ENCODE results near the gene CCT5.

Gene CCT5

DNA sequence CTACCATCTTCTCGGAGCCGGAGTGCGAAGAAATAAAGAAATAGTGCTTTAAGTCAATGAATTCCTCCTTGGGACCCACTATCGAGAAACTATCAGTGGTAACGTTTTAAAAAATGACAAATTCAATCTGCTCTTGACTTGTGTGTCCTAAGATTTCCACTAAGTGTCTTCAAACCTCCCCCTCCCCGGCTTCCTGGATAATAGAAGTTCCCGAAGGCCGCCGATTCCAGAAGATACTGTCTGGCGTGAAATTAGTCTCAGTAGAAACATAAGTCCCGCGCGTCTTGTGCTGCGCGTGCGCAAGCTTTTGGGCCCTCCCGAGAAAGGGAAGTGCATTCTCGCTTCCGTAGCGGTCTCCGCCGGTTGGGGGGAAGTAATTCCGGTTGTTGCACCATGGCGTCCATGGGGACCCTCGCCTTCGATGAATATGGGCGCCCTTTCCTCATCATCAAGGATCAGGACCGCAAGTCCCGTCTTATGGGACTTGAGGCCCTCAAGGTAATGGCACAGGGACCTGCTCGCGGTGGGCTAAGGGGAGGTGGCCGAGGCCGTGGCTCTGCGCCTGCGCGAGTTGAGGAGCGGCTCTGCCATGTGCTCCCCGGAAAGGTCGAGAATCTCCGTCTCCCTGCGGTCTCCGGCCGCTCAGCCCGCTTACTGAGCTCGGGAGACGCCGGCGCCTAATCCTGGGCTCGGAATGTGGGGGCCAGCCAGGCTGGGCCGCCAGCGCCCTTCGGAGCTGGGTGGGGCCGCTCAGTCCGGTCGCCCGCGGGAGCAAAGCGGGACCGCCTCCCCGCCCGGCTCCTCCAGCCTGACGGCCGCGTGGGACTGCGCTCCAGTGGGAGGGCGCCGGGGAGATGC lies at the start of gene CCT5:
TSS of gene CCT5 (plus strand) at position 333 of the 858 bp plus-strand sequence. CDS start at position 394, 61 bp downstream.
- peak; percentile 96 for DNase-seq

DNA sequence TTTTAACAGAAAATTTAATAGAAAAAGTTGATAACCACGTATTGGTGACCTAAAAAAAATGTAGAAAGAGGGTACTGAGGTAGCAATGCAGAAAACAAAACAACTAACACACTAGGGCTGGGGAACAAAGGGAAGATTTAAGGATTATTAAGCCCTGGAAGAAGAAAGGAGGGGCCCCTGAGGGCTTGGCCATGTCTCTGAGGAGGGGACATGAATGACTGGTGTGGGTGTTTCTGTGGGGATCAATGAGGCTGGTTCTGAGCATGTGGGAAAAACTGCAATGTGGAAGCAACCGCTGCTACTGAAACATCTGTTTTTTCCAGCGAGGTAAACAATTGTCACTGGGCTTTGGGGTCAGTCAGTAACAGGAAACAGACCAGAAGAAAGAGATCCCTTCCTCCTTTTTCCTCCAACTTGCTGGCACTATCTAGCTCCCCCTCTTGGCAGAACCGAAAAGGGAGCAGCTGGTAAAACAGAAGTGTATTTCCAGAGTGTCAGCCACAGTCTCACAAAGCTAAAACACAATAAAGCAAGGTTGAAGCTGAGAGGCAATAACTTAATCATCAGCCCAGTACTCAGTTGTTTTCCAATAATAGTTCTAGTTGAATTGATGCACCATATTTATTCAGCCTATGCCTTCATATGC lies 48.7 kb upstream of the CCT5 start:
- DNase-seq = no peak

DNA sequence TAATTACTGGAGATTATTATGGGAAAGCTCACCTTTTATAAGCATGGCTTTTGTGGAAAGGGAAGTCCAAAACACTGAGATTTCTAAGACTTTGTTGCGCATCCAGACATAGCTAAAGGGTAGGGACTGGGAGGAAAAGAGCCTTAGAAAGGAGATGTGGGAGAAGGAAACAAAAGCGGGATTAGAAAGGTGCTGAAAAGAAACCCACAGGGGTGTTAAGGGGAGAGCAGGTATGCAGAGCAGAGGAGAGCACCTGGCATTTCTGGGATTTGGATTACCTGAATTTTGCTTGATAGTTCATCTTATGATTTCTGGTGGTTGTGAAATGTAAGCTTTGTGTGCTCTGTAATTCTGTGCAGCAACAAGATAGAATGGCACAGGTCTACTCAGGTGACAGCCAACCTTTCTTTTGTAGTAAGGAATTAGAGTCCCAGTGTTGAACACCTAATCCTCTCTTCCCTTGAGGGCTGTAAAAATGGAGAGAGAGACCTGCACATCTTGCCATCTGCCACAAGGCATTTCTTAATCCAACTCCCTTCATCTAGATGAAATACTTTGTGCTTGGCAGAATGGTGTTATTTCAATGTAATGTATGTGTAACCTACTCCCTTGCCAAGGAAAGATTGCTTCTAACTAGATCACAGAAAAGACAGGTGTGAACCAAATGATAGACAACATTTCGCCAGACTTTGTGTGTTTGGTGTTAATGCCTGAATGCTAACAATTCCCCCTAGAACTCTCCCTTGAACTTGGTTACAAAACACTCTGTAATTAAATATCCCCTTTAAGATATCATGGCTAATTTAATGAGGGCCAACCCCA lies 47.8 kb upstream of the CCT5 start:
- DNase-seq = no peak

DNA sequence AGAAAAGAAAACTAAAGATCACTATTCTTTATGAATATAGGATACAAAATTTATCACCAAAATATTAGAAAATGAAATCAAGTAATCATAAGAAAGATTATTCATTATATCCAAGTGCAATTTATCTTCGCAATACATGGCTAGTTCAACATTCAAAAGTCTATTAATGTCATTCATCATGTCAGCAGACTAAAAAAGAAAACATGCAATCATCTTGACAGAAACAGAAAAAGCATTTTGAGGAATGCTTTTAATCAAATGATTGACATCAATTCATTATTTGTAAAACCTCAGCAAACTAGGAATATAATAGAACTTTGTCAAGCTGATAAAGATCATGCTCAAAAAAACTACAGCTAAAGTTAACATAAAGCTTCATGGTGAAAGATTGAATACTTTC lies 41.1 kb upstream of the CCT5 start:
- DNase-seq = no peak

DNA sequence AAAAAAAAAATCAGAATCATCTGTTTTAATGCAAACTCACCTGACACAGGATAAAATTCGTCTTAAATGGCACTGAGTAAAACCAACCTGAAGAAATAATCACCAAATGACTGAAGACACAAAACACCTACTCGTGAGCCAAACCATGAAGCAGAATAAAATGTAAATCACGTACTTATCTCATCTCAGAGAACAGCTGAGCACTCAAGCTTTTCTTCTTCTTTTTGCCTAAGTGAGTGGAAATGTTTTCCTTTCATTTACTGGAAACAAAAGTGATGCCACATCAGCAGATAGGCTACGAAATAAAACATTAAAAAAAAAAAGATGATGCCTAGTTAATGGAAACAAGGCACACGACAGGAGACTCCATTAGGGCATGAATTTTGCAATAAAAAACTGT lies 36.8 kb upstream of the CCT5 start:
- DNase-seq = no peak

DNA sequence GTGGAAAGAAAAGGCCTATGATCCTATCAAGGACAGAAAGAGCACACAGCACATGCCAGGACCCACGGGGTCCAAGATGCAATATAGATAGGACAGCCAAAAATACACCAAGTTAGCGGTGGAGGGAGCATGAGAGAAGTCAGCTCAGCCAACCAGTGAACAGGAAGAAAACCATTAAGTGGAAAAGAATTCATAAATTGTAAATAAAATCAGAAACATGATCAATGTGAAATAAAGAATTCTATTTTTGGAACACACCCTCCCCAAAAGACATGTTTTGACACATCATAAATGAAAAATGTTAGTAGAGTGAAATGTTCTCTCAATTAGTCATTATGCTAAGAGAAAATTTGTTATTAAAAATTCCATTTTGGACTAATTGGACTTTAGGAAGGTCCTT lies 36.0 kb upstream of the CCT5 start:
- DNase-seq = no peak

DNA sequence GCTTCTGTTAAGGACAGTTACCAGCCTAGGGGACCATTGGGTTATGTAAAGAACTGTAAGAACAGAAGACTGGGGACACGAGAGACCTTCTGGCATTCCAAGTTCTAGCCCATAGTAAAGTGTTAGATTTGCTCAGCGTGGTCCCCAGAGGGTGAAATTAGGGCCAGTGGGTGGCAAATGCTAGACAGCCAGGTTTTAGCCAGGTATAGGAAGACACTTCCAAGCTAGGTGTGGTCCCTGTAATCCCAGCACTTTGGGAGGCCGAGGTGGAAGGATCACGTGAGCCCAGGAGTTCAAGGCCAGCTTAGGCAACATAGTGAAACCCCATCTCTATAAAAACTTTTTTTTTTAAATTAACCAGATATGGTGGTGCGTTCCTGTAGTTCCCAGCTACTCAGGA lies 34.7 kb upstream of the CCT5 start:
- DNase-seq = no peak

DNA sequence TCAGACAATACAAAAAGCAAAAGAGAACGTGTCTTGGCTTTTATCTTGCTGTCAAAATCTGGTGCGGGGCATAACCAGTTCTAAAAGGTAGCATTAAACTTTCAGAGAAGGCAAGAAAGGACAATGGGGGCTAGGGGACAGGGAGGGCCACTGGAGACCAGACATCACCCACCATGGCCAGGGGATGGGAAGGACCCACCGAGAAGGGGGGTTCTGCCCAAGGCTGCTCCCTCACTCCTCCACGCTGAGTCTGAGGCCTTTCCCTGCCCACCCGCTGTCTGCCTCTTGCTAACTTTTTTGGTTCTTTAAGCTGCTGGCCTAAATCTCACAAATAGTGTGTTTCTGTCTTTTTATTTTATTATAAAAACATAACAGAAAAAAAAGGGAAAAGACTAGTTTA lies 34.0 kb upstream of the CCT5 start:
- DNase-seq = no peak

DNA sequence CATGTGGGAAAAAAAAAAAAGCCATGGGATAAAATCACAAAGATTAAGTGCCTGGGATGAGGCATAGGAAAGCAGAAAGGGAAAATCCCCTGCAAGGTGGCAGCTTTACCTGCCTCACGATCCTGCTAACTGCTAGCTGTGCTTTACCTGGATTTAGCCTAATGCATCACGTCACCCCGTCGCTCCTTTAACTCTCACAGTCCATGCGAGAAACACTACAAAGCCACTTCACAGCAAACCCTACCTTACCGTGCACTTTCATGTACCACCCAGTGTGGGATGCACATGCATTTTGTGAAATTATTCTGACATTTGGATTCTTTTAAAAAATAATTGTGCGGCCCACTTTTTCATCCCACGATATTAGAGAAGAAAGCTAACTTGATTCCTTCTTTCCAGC lies 31.4 kb upstream of the CCT5 start:
- DNase-seq = no peak

DNA sequence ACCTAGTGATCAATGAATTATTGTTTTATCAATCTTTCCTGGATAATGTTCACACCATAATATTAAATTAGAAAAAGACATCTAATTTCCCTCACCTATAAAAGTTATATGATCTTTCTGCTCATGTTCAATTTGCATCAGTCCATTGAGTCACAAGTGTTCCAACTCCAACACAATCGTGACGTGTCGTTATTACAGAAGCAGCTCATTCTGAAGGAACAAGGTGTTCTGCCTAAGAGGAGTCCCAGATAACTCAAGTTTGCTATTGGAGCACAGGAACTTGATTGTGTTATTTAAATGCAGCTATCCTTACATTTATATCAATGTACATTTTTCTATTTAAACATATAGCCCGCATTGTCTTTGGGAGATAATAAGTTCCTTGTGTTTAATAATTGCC lies 31.0 kb upstream of the CCT5 start:
- no peak for DNase-seq

DNA sequence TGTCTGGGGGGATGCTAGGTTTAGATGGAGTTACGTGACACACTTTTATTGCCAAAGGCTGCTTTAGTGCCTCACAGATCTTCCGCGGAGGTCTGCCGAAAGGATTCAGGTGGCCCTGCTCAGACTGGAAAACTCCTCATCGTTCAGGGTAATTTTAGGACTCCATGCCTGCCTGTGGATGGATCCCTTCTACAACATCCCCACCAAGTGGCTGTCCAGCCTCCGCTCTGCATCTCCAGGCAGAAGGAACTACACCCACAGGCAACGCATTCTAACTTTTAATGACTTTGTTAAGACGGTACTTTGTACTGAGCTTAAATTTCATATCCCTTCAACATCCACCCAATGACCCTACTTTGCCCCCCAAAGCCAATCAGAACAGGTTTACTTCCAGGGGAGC lies 29.8 kb upstream of the CCT5 start:
- no peak for DNase-seq

DNA sequence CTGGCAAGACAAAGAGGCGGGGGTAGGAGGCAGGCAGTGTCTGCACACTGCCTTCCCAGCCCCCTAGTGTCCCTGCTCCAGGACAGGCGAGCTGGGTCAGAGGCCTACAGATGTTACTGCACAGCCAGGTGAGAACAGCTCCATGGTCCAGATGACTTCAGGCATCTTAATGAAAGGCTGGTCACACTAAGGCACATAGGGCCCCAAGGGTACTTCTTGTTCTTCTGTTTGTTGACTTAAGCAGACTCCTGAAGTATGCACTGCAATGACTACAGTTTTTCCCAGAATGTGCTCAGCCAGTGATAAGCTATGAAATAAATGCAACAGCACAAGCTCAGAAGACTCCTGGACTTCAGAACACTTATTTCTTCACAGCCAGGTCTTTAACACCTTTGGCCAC lies 27.8 kb upstream of the CCT5 start:
- no peak for DNase-seq

DNA sequence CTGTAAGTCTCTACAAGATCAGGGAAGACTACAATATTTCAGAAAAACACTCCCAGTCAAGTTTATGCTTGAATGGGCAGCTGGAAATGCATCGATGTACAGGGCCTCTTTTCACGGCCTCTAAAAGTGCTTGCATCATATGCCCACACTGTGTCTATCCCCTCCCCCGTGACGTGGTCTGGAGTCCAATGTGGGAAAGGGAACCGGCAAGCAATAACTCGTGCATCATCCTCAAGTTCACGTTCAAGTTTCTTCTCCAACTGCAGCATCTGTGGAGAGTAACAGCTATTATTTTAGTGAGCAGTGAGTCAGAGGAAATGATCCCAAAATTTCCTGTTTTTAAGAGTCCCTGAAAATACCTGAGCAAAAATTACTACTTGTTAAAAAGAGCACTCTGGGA lies 22.7 kb upstream of the CCT5 start:
- no peak for DNase-seq

DNA sequence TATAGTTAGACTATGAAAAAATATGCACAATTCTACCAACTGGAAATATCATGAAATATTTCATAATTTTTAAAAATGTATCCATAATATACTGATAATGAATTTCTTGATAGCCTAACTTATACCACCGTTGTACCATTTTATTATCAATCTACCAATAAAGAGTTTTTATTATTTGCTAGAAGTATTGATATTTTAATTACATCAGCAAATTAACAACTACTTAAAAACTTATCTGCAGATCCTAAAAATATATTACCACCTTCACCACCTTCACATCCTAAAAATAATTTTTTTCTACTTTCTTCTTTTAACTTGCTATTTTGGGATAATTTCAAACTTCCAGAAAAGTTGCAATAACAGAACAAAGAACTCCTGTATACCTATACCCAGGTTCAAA lies 21.8 kb upstream of the CCT5 start:
- no peak for DNase-seq

DNA sequence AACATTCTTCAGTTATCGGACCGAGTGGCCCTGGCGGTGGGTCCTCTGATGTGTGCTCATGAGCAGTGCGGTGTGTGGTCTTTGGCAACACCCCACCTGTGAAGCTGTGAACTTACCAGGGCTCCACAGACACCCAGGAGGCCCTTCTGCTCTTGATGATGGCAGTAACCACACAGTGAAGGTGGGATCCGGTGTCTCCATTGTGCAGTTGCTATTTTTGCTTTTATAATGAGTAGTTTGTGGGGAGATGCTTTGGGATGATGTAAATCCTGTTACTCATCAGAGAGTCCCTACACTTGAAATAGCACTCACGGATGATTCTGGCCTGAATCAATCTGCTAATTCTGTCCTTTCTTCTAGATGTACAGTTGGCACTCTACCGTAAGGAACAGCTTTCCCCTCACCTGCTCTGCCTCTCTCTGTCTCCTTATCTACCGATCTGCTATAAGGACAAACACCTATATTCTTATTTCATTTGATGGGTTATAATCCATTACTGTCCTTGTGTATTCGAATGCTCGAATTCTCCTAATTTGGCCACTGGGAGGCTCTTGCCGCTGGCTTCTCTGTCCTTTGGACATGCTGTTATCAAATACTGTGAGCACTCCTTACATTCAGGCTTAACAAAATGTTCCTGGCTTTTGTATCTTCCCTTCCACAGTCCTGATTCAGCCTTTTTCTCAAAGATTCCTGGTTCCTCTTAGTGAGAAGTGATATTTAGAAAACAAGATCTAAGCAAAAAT lies 20.6 kb upstream of the CCT5 start:
- DNase-seq = no peak

DNA sequence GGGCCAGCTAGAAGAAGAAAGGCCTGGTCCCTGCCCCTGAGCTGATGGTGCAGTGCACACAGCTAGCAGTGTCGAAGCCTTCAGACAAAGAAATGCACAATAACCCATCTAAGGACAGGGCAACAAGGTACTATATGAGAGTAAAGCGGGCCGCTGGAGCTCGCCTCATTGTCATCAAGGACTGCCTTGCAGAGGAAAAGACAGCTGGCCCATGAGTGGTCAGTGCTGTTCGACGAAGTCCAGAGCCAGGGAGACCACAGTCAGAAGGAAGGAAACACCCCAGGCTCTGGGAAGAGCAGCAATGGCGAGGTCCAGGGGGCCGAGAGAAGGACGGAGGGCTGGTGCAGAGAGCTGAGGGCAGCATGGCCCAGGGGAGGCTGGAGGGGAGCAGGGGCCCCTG lies 17.7 kb upstream of the CCT5 start:
- DNase-seq = no peak

DNA sequence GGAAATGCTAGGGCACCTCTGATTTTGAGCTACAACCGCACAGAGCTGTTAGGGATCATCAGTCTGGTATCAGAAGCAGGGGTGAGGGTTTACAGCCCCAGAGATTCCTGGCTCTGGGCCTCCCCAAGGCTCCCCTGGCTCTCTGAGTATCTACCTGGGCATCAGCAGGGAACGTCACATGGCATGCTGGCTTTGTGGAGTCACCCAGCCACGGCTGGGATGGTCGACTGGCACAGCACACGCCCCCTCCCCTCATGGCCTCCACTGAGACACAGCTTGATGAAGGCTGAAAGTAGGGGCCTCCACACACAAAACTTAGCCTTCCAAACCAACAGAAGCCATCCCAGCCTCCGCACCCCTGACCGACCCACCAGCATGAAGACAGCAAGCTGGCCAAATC lies 17.1 kb upstream of the CCT5 start:
- DNase-seq = no peak

DNA sequence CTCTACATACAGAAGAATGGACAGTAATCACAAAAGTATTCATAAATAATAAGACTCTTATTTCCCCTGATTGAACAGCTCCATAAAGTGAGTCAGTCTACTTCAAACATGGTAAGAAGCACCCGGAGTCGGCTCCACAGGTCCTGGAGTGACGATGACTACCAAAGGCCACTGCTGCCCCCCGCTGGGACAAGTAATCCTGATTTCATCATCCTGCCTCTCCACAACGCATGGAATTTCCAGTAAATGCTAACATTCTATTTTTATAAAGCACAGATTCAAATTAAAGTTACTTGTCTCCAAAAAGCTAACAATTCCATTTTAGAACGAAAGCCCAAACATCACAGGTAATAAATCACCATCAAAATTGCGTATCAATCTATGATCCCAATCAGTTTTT lies 16.6 kb upstream of the CCT5 start:
- DNase-seq = no peak

DNA sequence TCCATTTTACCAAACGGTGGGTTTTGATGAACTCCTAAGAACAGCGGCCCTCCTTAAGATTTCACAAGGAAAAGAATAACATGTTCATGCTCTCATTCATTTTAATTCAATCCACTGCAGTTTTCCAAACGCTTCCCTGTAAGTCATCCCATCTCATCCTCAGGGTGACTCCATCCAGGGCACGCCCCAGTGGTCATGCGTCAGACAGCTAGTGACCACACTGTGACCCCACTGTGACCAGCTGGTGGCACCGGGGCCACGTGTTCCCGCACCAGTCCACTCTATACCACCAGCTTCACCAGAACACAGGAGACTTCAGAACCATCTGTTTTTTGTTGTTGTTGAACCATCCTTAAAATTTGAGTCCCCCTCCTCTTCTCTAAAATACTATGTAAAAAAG lies 14.7 kb upstream of the CCT5 start:
- no peak for DNase-seq

DNA sequence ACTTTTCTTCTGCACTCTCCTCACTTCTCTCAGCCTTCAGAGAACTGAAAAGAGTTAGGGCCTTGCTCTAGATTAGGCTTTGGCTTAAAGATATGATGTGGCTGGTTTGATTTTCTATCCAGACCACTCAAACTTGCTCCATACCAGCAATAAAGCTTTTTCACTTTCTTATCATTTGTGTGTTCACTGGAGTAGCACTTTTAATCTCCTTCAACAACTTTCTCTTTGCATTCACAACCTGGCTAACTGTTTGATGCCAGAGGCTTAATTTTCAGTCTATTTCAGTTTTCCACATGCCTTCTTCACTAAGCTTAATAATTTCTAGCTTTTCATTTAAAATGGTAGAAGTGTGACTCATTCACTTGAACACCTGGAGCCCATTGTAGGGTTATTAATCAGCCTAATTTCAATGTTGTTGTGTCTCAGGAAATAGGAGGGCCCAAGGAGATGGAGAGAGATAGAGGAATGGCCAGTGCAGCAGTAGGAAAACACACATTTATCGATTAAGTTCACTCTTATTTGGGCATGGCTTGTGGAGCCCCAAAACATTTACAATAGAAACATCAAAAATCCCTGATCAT lies 6.3 kb upstream of the CCT5 start:
- no peak for DNase-seq

DNA sequence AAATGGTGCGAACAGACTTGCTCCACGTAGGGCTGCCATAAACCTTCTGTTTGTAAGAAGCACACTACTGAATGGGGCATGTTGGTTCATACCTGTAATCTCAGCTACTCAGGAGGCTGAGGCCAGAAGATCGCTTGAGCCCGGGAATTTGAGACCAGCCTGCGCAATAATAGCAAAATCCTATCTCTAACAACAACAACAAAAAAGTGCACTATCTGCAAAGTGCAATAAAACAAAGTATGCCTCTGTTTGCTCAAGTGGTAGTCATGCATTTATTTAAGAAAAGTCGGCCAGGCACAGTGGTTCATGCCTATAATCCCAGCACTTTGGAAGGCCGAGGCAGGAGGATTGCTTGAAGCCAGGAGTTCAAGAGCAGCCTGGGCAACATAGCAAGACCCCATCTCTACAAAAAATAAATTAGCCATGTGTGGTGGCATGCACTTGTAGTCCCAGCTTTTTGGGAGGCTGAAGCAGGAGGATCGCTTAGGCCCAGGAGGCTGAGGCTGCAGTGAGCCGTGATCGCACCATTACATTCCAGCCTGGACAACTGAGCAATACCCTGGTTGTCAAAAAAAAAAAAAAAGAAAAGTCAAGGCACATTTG lies 5.6 kb upstream of the CCT5 start:
- no peak for DNase-seq

DNA sequence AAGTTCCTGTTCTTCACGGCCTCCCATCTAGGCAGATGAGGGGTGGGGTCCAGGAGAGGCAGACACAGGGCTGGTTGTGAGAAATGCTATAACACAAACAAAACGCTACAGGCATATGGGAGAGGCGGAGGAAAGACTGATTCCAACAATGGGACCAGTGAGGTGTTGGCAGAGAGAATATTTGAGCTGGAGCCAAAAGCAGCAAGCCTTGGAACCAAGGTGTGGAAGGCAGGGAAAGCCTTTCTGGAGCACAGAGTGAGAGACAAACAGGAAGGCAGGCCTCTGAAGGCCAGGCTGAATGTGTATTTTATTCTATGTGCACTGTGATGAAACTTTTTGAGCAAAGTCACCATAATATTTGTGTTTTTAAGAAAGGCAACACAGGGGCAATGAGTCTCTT lies 3.3 kb upstream of the CCT5 start:
- no peak for DNase-seq
